22Rv1 (cell line): ENCODE results near the gene CFDP1.

Experiments used
- CTCF ChIP-seq: fragments of 450-650 bp; IDR thresholded peaks from 2 replicates; pipeline ENCODE4 v1.5.1; 2017; ENCODE audit warnings: mild to moderate bottlenecking
- ZFX ChIP-seq: fragments of 450-650 bp; IDR thresholded peaks from 2 replicates; pipeline ENCODE4 v1.6.1; 2017; ENCODE audit warnings: antibody characterized with exemption, borderline replicate concordance

- TF ChIP-seq CTCF (no peak), ZFX (no peak)
Measured at GRCh38 chr16:75383141-75383540, 50.2 kb downstream of the CFDP1 start.
